GM18507 (cell line): ENCODE measurements around the gene CCM2.
"Not testable (repeated sequence)": the region's sequence is repeated elsewhere in the genome, so short reads cannot be mapped to it uniquely, and the experiment has no call there.

Source experiments
- DNase-seq: peaks from one replicate; pipeline ENCODE4 v3.0.0; 2011; ENCODE audit warnings: low read depth; ENCODE audit not compliant: insufficient read length; ENCODE audit errors: extremely low spot score
- FAIRE-seq: peaks from 2 replicates; lab custom pipeline; 2011; peaks lifted over from hg19 to GRCh38; lab: Jason Lieb, UNC

Gene CCM2

DNA sequence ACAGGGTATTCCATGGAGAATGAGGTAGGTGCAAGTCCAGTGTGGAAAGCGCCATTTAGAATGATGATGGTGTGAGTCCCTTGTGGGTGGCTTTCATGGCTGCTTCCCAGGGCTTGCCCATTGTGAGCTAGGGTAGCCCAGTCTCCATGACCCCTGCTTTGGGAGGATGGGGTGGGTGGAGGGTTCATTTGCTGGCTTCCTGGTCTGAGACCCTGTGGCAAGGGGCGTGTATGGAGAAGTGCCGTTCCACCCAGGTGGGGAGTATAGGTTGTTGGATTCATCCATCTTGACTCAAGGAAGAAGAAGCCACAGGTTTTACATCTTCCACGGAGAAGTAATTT is 27.7 kb downstream of the CCM2 start:
- DNase-seq (no peak), FAIRE-seq (no peak)

GRCh38 chr7:45028138-45028919 is 28.3 kb downstream of the CCM2 start:
- DNase-seq (no peak), FAIRE-seq (no peak)

- FAIRE-seq (peak; percentile 15), DNase-seq (no peak)
Observed at GRCh38 chr7:45028920-45029344, 28.9 kb downstream of the CCM2 start.

DNA sequence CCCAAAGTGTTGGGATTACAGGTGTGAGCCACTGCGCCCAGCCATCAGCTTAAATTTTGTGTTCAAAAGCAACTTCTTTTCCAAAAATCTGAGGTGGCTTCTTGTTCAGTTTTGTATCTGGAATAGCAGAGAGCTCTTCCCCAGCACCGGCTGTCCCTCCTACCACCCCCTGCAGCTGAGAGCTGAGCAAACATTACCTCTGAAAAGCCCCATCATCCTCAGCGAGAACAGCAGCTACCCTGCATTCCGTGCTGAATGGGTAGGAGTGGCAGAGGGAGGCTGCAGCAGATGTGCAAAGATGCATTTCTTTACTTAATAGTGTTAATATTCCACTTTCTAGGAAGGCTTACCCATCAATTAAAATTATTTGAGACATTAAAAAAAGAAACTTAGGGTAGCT is 31.8 kb downstream of the CCM2 start:
- DNase-seq (no peak), FAIRE-seq (no peak)

- DNase-seq (no peak), FAIRE-seq (no peak)
Observed at GRCh38 chr7:45032421-45032820, 32.4 kb downstream of the CCM2 start.

DNA sequence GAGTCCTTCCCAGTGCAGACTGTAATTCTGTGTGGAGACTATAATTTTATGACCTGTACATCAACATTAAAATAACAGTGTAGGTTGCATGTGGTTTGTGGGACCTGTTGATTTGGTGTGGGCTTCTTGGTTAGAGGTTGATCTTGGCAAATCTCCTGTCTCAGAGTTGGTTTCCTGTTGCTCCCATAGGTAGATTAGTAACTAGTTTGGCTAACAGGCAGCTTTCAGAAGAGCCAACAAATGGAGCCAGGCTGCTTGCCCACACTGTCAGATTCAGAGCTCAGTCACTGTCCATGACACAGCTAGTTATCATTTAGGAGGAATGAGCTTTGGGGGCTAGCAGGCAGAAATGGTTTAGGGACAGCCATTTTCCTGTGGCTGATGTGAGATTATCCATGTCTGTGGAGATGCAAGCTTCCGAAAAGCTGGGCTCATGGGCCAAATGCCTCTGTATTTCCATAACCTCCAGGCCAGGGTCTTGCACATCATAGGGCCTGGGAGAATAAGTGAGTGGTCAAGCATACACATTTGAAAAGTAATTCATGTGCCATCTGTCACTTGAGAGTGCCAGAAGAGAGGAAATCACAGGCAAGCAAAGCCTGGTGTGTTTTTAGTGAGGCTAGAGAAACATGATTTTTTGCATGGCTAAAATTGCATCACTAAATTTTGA is 33.4 kb downstream of the CCM2 start:
- FAIRE-seq (peak; percentile 86), DNase-seq (no peak)

GRCh38 chr7:45033931-45034290 is 33.9 kb downstream of the CCM2 start:
- FAIRE-seq (peak; percentile 21), DNase-seq (no peak)

GRCh38 chr7:45034710-45035109 is 34.7 kb downstream of the CCM2 start:
- DNase-seq, FAIRE-seq: not testable (repeated sequence)

DNA sequence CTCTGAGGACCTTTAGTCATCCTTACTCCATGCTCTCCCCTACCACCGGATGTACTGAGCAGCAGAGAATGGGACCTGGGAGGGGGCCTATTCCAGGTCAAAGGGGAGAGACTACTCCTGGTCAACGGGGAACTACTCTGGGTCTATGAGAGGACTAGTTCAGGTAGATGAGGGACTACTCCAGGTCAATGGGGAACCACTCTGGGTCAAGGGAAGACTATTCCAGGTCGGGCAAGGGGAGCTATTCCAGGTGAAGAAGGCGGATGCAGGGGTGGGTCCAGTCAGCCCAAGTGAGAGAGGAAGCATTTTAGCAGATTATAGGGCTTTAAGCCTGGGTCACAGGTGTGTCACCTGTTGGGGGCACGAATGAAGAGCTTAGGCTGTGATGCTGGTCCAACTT is 35.4 kb downstream of the CCM2 start:
- DNase-seq (no peak), FAIRE-seq (no peak)

DNA sequence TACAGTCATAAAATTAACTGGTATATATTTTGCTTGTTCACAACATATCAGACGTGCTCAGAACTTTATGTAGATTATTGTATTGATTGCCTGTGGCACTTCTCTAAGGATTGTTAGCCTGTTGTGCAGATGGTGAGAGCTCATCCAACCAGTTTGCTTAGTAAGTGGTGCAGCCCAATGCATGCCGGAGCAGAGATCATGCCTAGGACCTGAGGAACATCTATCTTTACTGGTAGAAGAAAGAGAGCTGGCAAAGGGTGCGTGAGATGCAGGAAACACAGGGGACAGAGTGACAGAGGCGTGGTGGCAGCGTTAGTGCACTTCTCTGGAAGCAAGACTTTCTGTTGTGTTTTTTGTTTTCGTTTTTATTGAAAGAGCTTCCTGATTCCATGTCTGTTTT is 35.9 kb downstream of the CCM2 start:
- FAIRE-seq (peak; percentile 54), DNase-seq (no peak)

DNA sequence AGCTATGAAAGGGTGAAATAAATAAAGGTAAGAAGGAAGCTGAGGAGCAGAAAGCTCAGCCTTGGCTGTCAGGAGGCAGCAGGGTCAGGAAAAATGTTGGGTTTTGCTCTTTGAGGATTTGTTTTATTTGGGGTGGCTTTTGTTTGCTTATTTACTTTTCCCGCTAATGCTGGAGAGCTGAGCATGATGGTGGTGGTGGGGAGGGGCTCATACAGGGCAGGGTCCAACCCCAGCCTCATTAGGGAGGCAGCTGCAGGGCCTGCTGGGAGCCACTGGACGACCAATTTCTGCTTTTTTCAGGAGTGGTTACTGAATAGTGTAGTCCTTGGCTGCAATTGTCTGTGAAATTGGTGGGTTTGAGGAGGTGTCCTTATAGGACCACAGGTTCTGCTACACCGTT is 36.3 kb downstream of the CCM2 start:
- FAIRE-seq, result no peak
- DNase-seq, result no peak

GRCh38 chr7:45036796-45037195 is 36.8 kb downstream of the CCM2 start:
- DNase-seq (no peak), FAIRE-seq (peak; percentile 39)

DNA sequence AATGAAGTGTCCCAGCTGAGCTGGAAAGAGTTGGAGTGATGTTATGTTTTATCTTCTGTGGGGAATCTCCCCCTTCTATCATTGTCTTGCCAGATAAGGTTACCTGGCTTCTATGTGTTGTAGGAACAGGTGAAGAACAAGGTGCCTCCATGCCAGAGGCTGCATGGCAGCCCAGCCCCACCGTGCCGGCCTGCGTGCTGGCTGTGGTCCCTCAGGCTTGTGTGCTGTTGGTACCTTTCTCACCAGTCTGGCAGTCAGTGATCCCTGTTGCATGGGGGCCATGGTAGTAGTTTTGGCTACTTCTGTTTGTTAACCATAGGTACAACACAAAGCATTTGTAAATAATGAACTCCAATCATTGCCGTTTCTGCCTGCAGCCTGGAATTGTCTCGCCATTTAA is 37.9 kb downstream of the CCM2 start:
- FAIRE-seq (no peak), DNase-seq (no peak)

DNA sequence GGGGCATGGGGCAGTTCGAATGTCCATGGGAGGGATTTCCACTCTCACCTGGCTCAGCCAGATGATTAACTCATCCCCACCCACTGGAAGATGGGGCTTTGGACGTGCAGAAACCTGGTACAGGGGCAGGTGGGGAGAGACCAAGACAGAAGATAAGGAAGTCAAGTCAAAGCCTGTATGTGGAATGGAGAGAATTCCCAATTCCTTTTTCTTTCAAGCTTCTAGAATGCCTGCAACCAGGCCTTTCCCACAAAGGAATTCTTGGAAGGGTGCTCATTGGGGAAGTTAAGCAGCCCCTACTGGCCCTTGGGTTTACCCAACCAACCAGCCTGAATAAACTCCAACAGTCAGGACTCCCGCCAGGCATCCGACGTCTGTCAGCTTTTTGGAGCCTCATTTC is 39.1 kb downstream of the CCM2 start:
- no peak for FAIRE-seq
- no peak for DNase-seq

GRCh38 chr7:45044338-45044737 is 44.3 kb downstream of the CCM2 start:
- no peak for FAIRE-seq
- DNase-seq, result no peak

DNA sequence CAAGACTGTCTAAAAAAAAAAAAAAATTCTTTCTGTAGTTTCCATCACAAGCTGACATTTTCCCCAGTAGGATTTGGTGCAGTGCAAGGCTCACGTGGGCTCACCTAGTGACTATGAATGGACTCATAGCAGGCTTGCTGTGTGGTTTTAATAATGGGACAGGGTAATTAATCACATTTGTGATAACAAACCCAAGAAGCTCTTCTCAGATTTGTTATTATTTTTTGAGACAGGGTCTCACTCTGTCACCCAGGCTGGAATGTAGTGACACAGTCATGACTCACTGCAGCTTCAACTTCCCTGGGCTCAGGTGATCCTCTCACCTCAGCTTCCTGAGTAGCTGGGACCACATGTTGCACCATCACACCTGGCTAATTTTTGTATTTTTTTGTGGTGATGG is 48.7 kb downstream of the CCM2 start:
- no peak for DNase-seq
- FAIRE-seq, result no peak

- DNase-seq (no peak), FAIRE-seq (no peak)
Observed at GRCh38 chr7:45050198-45050597, 50.2 kb downstream of the CCM2 start.

- DNase-seq (no peak), FAIRE-seq (no peak)
Observed at GRCh38 chr7:45052011-45052410, 52.0 kb downstream of the CCM2 start.

GRCh38 chr7:45053401-45053800 is 53.4 kb downstream of the CCM2 start:
- FAIRE-seq, result no peak
- DNase-seq, result no peak

- FAIRE-seq (no peak), DNase-seq (no peak)
Observed at GRCh38 chr7:45053941-45054340, 53.9 kb downstream of the CCM2 start.

DNA sequence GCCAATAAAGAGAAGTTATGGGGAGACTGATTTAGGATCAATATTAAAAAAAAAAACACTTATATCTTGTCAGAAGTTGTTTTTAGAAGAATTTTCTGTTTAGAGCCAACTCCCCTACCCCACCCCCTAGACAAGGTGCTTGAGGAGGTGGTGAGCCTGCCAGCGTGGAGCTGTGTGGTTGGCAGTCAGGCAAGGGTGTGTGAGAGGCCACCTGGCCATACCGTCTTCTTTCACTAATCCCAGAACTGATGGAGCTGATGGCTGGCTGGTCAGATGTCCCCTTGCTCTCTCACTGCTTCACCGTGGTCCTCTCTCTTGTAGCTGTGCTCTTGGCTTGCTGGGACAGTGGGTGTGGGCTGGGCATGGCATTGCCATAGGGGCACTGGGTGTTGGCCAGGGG is 54.4 kb downstream of the CCM2 start:
- FAIRE-seq (no peak), DNase-seq (no peak)
